GM12891 (cell line): ENCODE measurements around the gene BCR.

Experiments
- POLR2A ChIP-seq: IDR thresholded peaks from 2 replicates; pipeline ENCODE4 v1.6.1; 2011; ENCODE audit warnings: low read depth, low read length, control low read depth
- POLR2AphosphoS5 ChIP-seq: IDR thresholded peaks from 2 replicates; pipeline ENCODE4 v1.6.1; 2011; ENCODE audit warnings: low read depth, low read length, control low read depth

- TF ChIP-seq POLR2A (no peak), POLR2AphosphoS5 (no peak)
Measured at GRCh38 chr22:23256986-23257888, 76.9 kb downstream of the BCR start.
